Activated naive CD4-positive, alpha-beta T cell treated with anti-CD3 and anti-CD28 coated beads for 36 hours (primary cell): ENCODE results near the gene C3orf38. TPM values are rescaled to one million over a fixed set of nuclear protein-coding genes. Genes with fewer than 3 reads are reported as not detected.
"Not testable (repeated sequence)": the region's sequence is repeated elsewhere in the genome, so short reads cannot be mapped to it uniquely, and the experiment has no call there.

Experiments
- CTCF ChIA-PET: fragments of 350-600 bp; sonication (Branson Sonifier 250); formaldehyde crosslinking; loops from one replicate; lab custom pipeline; 2021; ENCODE audit warnings: antibody characterized with exemption; lab: Charles Lee
- DNase-seq: peaks from one replicate; pipeline ENCODE4 v3.0.0-alpha.2; 2020
- H3K27ac Mint-ChIP-seq: one replicate; pipeline ENCODE4 v1.8.0; 2021; ENCODE audit warnings: mild to moderate bottlenecking, mixed read lengths
- H3K27me3 Mint-ChIP-seq: one replicate; pipeline ENCODE4 v1.8.0; 2021; ENCODE audit warnings: low read depth, mixed read lengths
- H3K36me3 Mint-ChIP-seq: one replicate; pipeline ENCODE4 v1.8.0; 2021; ENCODE audit warnings: low read depth, mixed read lengths
- H3K4me1 Mint-ChIP-seq: one replicate; pipeline ENCODE4 v1.8.0; 2021; ENCODE audit warnings: low read depth, mixed read lengths
- H3K4me3 Mint-ChIP-seq: one replicate; pipeline ENCODE4 v1.8.0; 2021; ENCODE audit warnings: mild to moderate bottlenecking, moderate library complexity, mixed read lengths
- H3K9me3 Mint-ChIP-seq: one replicate; pipeline ENCODE4 v1.8.0; 2021; ENCODE audit warnings: mixed read lengths
- intact Hi-C: fragments of 100-400 bp; cut with micrococcal nuclease; formaldehyde crosslinking; loops from one replicate; pipeline ENCODE4 v1.15.1; 2023
- total RNA-seq, 2 experiments: library from RNA; stranded (reverse); gene quantifications; one replicate each; pipeline ENCODE4 v1.2.3, GENCODE V29; 2021

C3orf38 gene
- total RNA-seq, 2 experiments from 2014 or later, result 16.0 to 16.7 TPM

- peaks cover 21% of the 10 kb centered on the region for H3K36me3 Mint-ChIP-seq
- H3K27me3 Mint-ChIP-seq, result no peaks in the 10 kb centered on the region
- intact Hi-C loops, result no loop called here
- no peaks in the 10 kb centered on the region for H3K9me3 Mint-ChIP-seq
- H3K4me1 Mint-ChIP-seq, result peaks cover 4% of the 10 kb centered on the region
- CTCF ChIA-PET, result interaction anchor here (0.6 kb wide), 1 partner anchor 236 kb away, joined by 3 read pairs; no protein-coding TSS in a partner anchor
- no peak for DNase-seq
- no peak overlapping the region for H3K27ac Mint-ChIP-seq
- H3K4me3 Mint-ChIP-seq, result no peak overlapping the region
Observed at GRCh38 chr3:88167173-88167572, 17.4 kb downstream of the C3orf38 start.

- peaks cover 3% of the 10 kb centered on the region for H3K4me1 Mint-ChIP-seq
- CTCF ChIA-PET, result interaction anchor here (0.6 to 0.8 kb wide), 2 partner anchors 236 to 862 kb away, joined by 3 to 10 read pairs; no protein-coding TSS in a partner anchor
- H3K9me3 Mint-ChIP-seq, result no peaks in the 10 kb centered on the region
- DNase-seq, result no peak
- H3K4me3 Mint-ChIP-seq, result no peak overlapping the region
- H3K27me3 Mint-ChIP-seq, result no peaks in the 10 kb centered on the region
- no peak overlapping the region for H3K27ac Mint-ChIP-seq
- intact Hi-C loops, result no loop called here
- peaks cover 20% of the 10 kb centered on the region for H3K36me3 Mint-ChIP-seq
Observed at GRCh38 chr3:88167704-88168103, 17.9 kb downstream of the C3orf38 start.

GRCh38 chr3:88168171-88168570 lies 18.4 kb downstream of the C3orf38 start:
- peaks cover 15% of the 10 kb centered on the region for H3K36me3 Mint-ChIP-seq
- no peaks in the 10 kb centered on the region for H3K9me3 Mint-ChIP-seq
- no peak for DNase-seq
- H3K4me3 Mint-ChIP-seq, result no peak overlapping the region
- intact Hi-C loops, result no loop called here
- no peaks in the 10 kb centered on the region for H3K27me3 Mint-ChIP-seq
- CTCF ChIA-PET, result interaction anchor here (0.8 kb wide), 1 partner anchor 862 kb away, joined by 10 read pairs; no protein-coding TSS in a partner anchor
- peaks cover 2% of the 10 kb centered on the region for H3K4me1 Mint-ChIP-seq
- no peak overlapping the region for H3K27ac Mint-ChIP-seq

GRCh38 chr3:88180398-88180999 lies 30.7 kb downstream of the C3orf38 start:
- no peak overlapping the region for H3K4me3 Mint-ChIP-seq
- no peaks in the 10 kb centered on the region for H3K27me3 Mint-ChIP-seq
- H3K36me3 Mint-ChIP-seq, result no peaks in the 10 kb centered on the region
- intact Hi-C loops, result loop anchor here (1.0 kb wide), 7 partner anchors 67 to 882 kb away; partner anchors contain the start of genes CGGBP1 and ZNF654
- DNase-seq, result peak; percentile 62
- H3K4me1 Mint-ChIP-seq, result no peaks in the 10 kb centered on the region
- no peak overlapping the region for H3K27ac Mint-ChIP-seq
- CTCF ChIA-PET, result interaction anchor here (0.6 to 1.3 kb wide), 6 partner anchors 10 to 830 kb away, joined by 3 to 5 read pairs (median 4); no protein-coding TSS in a partner anchor
- peaks cover 12% of the 10 kb centered on the region for H3K9me3 Mint-ChIP-seq

- intact Hi-C loops, H3K4me1 Mint-ChIP-seq, H3K27ac Mint-ChIP-seq, H3K27me3 Mint-ChIP-seq, DNase-seq, H3K36me3 Mint-ChIP-seq, H3K4me3 Mint-ChIP-seq: not testable (repeated sequence)
- CTCF ChIA-PET, result interaction anchor here (0.6 kb wide), 1 partner anchor 1015 kb away, joined by 3 read pairs; no protein-coding TSS in a partner anchor
- peaks cover 26% of the 10 kb centered on the region for H3K9me3 Mint-ChIP-seq
Observed at GRCh38 chr3:88182165-88182918, 32.6 kb downstream of the C3orf38 start.

GRCh38 chr3:88188436-88188835 lies 38.7 kb downstream of the C3orf38 start:
- CTCF ChIA-PET, result no interaction called here
- Mint-ChIP-seq H3K4me1 (peaks cover 9% of the 10 kb centered on the region), H3K27ac (no peak overlapping the region), H3K9me3 (peaks cover 31% of the 10 kb centered on the region), H3K4me3 (no peak overlapping the region), H3K27me3 (no peaks in the 10 kb centered on the region), H3K36me3 (no peaks in the 10 kb centered on the region)
- DNase-seq, result no peak
- intact Hi-C loops, result loop anchor here (2.0 kb wide), 1 partner anchor 38 kb away; no protein-coding TSS in a partner anchor

GRCh38 chr3:88189361-88189810 lies 39.6 kb downstream of the C3orf38 start:
- H3K9me3 Mint-ChIP-seq, result peaks cover 30% of the 10 kb centered on the region
- DNase-seq, result peak; percentile 27
- H3K27ac Mint-ChIP-seq, result peak overlapping the region; percentile 28
- H3K36me3 Mint-ChIP-seq, result no peaks in the 10 kb centered on the region
- H3K27me3 Mint-ChIP-seq, result no peaks in the 10 kb centered on the region
- CTCF ChIA-PET, result interaction anchor here (0.8 kb wide), 1 partner anchor 909 kb away, joined by 6 read pairs; no protein-coding TSS in a partner anchor
- intact Hi-C loops, result loop anchor here (2.0 kb wide), 1 partner anchor 39 kb away; no protein-coding TSS in a partner anchor
- H3K4me3 Mint-ChIP-seq, result no peak overlapping the region
- peaks cover 9% of the 10 kb centered on the region for H3K4me1 Mint-ChIP-seq

GRCh38 chr3:88191872-88192409 lies 42.2 kb downstream of the C3orf38 start:
- no peak overlapping the region for H3K4me3 Mint-ChIP-seq
- intact Hi-C loops, result no loop called here
- no peaks in the 10 kb centered on the region for H3K36me3 Mint-ChIP-seq
- H3K9me3 Mint-ChIP-seq, result peaks cover 10% of the 10 kb centered on the region
- CTCF ChIA-PET, result no interaction called here
- no peak for DNase-seq
- H3K4me1 Mint-ChIP-seq, result peaks cover 13% of the 10 kb centered on the region
- H3K27me3 Mint-ChIP-seq, result peaks cover 2% of the 10 kb centered on the region
- no peak overlapping the region for H3K27ac Mint-ChIP-seq

GRCh38 chr3:88192631-88193030 lies 42.9 kb downstream of the C3orf38 start:
- Mint-ChIP-seq H3K4me3 (no peak overlapping the region), H3K36me3 (no peaks in the 10 kb centered on the region), H3K4me1 (peaks cover 13% of the 10 kb centered on the region), H3K27me3 (peaks cover 3% of the 10 kb centered on the region), H3K27ac (no peak overlapping the region), H3K9me3 (peaks cover 6% of the 10 kb centered on the region)
- CTCF ChIA-PET, result no interaction called here
- intact Hi-C loops, result no loop called here
- DNase-seq, result no peak

- Mint-ChIP-seq H3K9me3 (no peaks in the 10 kb centered on the region), H3K36me3 (no peaks in the 10 kb centered on the region), H3K27me3 (peaks cover 3% of the 10 kb centered on the region), H3K4me3 (no peak overlapping the region), H3K4me1 (peaks cover 4% of the 10 kb centered on the region), H3K27ac (no peak overlapping the region)
- peak; percentile 64 for DNase-seq
- CTCF ChIA-PET, result no interaction called here
- intact Hi-C loops, result no loop called here
Observed at GRCh38 chr3:88195951-88196434, 46.2 kb downstream of the C3orf38 start.

GRCh38 chr3:88198121-88198520 lies 48.4 kb downstream of the C3orf38 start:
- Mint-ChIP-seq H3K27me3 (peaks cover 3% of the 10 kb centered on the region), H3K9me3 (no peaks in the 10 kb centered on the region), H3K36me3 (no peaks in the 10 kb centered on the region), H3K27ac (no peak overlapping the region), H3K4me3 (no peak overlapping the region), H3K4me1 (peaks cover 4% of the 10 kb centered on the region)
- no peak for DNase-seq
- CTCF ChIA-PET, result interaction anchor here (0.5 to 0.7 kb wide), 2 partner anchors 9 to 85 kb away, joined by 3 read pairs; no protein-coding TSS in a partner anchor
- intact Hi-C loops, result no loop called here

GRCh38 chr3:88203642-88204055 lies 53.9 kb downstream of the C3orf38 start:
- Mint-ChIP-seq H3K36me3 (no peaks in the 10 kb centered on the region), H3K4me3 (no peak overlapping the region), H3K9me3 (no peaks in the 10 kb centered on the region), H3K27ac (no peak overlapping the region), H3K4me1 (no peaks in the 10 kb centered on the region), H3K27me3 (no peaks in the 10 kb centered on the region)
- CTCF ChIA-PET, result no interaction called here
- DNase-seq, result peak; percentile 78
- intact Hi-C loops, result loop anchor here (1.0 to 2.0 kb wide), 4 partner anchors 896 to 1979 kb away; no protein-coding TSS in a partner anchor
